K562 (cell line): ENCODE measurements around the gene PRDM15. TPM values are rescaled to one million over a fixed set of nuclear protein-coding genes. Genes with fewer than 3 reads are reported as not detected.

Experiments used
- CBX8 ChIP-seq: fragments of 200-600 bp; sonication (generic); IDR thresholded peaks from 2 replicates; pipeline ENCODE4 v1.6.1; 2012; ENCODE audit warnings: borderline replicate concordance, mixed run types, low read depth, mild to moderate bottlenecking, moderate library complexity, mixed read lengths, low read length, control low read depth, inconsistent platforms; ENCODE audit not compliant: poor library complexity, severe bottlenecking; ENCODE audit errors: extremely low read depth
- CHD1 ChIP-seq: fragments of 200-600 bp; sonication (generic); IDR thresholded peaks from one replicate; pipeline ENCODE4 v1.6.1; 2012; ENCODE audit warnings: mild to moderate bottlenecking, moderate library complexity, low read length, inconsistent platforms
- CTCF ChIP-seq, 3 experiments: IDR thresholded peaks in 2 of 3; conservative IDR thresholded peaks in 1 of 3; 2 replicates each; pipeline ENCODE4 v1.5.1; 2011 to 2012; ENCODE audit warnings: low read length in 3 of 3, mild to moderate bottlenecking in 3 of 3, control low read depth in 2 of 3, improper control_type of control experiment in 1 of 3, inconsistent platforms in 1 of 3, low read depth in 1 of 3, mixed read lengths in 1 of 3, moderate library complexity in 1 of 3; ENCODE audit not compliant: insufficient read depth in 2 of 3
- MXD1 ChIP-seq: fragments of 250-450 bp; sonication (Bioruptor Pico); IDR thresholded peaks from 2 replicates; pipeline ENCODE4 v1.8.0; 2021; ENCODE audit warnings: borderline replicate concordance, mild to moderate bottlenecking, moderate library complexity; ENCODE audit not compliant: poor library complexity, severe bottlenecking
- NR4A1 ChIP-seq, 2 experiments: fragments of 250-450 bp in 1 of 2; fragments of 450-650 bp in 1 of 2; sonication (Bioruptor Pico) in 1 of 2; IDR thresholded peaks; 2 replicates each; pipeline versions ENCODE4 v1.4.0 to v1.6.1; 2016 to 2020; ENCODE audit warnings: mild to moderate bottlenecking in 2 of 2, missing compliant biosample characterization in 1 of 2, missing genetic modification characterization in 1 of 2, moderate library complexity in 1 of 2
- PCBP1 ChIP-seq: fragments of 200-400 bp; formaldehyde crosslinking; IDR thresholded peaks from 2 replicates; pipeline ENCODE4 v1.6.1; 2018; ENCODE audit warnings: mild to moderate bottlenecking, low read depth, low read length; ENCODE audit not compliant: poor library complexity, severe bottlenecking
- PRDM10 ChIP-seq: fragments of 450-650 bp; IDR thresholded peaks from 2 replicates; pipeline ENCODE4 v1.6.1; 2018; ENCODE audit not compliant: partially characterized antibody
- RAD51 ChIP-seq: fragments of 450-650 bp; IDR thresholded peaks from 2 replicates; pipeline ENCODE4 v1.7.1; 2016; ENCODE audit warnings: low read depth, mild to moderate bottlenecking, borderline replicate concordance
- RFX7 ChIP-seq: fragments of 250-450 bp; sonication (Bioruptor Pico); IDR thresholded peaks from 2 replicates; pipeline ENCODE4 v1.5.1; 2021; ENCODE audit warnings: mild to moderate bottlenecking
- SMAD4 ChIP-seq: fragments of 250-450 bp; sonication (Bioruptor Pico); conservative IDR thresholded peaks from 2 replicates; pipeline ENCODE4 v1.8.0; 2021; ENCODE audit warnings: inconsistent platforms, mild to moderate bottlenecking, moderate library complexity
- YY1 ChIP-seq, 3 experiments: IDR thresholded peaks; 2 replicates each; pipeline ENCODE4 v1.6.1; 2011; ENCODE audit warnings: low read length in 2 of 3, mild to moderate bottlenecking in 2 of 3, moderate library complexity in 2 of 3, borderline replicate concordance in 1 of 3, control low read depth in 1 of 3, low read depth in 1 of 3; ENCODE audit not compliant: insufficient read depth in 3 of 3, insufficient replicate concordance in 2 of 3, control insufficient read depth in 1 of 3, insufficient read length in 1 of 3; ENCODE audit errors: extremely low read depth in 1 of 3
- ZBTB7A ChIP-seq: IDR thresholded peaks from 2 replicates; pipeline ENCODE4 v1.6.1; 2011; ENCODE audit warnings: low read depth, mild to moderate bottlenecking, low read length, moderate library complexity, borderline replicate concordance; ENCODE audit not compliant: control insufficient read depth
- ZFPM2 ChIP-seq: fragments of 250-450 bp; sonication (Bioruptor Pico); IDR thresholded peaks from 2 replicates; pipeline ENCODE4 v1.5.1; 2022; ENCODE audit warnings: mild to moderate bottlenecking
- ZNF239 ChIP-seq: fragments of 250-450 bp; sonication (Bioruptor Pico); IDR thresholded peaks from 2 replicates; pipeline ENCODE4 v1.4.0; 2020; ENCODE audit warnings: mild to moderate bottlenecking
- ZNF274 ChIP-seq: IDR thresholded peaks from 2 replicates; pipeline ENCODE4 v1.6.1; 2011; ENCODE audit warnings: low read depth, mild to moderate bottlenecking, low read length, moderate library complexity, borderline replicate concordance
- ZNF280B ChIP-seq: fragments of 250-450 bp; sonication (Bioruptor Pico); IDR thresholded peaks from 2 replicates; pipeline ENCODE4 v1.5.1; 2021; ENCODE audit warnings: mild to moderate bottlenecking
- ZNF3 ChIP-seq: fragments of 250-450 bp; sonication (Bioruptor Pico); IDR thresholded peaks from 2 replicates; pipeline ENCODE4 v1.5.0; 2021; ENCODE audit warnings: mild to moderate bottlenecking, moderate library complexity
- polyA plus RNA-seq, 8 experiments: library from polyadenylated mRNA; depleted of rRNA in 4 of 8; stranded (reverse) in 5 of 8; unstranded in 3 of 8; fragments of >200 nt; fragmentation: Nextera tagmentation in 2 of 8; fragmentation: Illumina TruSeq in 1 of 8; extraction: Ambion mirVana in 2 of 8; extraction: Trizol in 1 of 8; gene quantifications; 2 replicates each; pipeline versions ENCODE4 v1.2.1 to v1.2.3, GENCODE V29; 2011 to 2014; ENCODE audit warnings: inconsistent platforms in 1 of 8, missing spikeins in 1 of 8
- total RNA-seq, 7 experiments: library from RNA; depleted of rRNA in 6 of 7; stranded (reverse); fragments of >200 nt in 6 of 7; fragmentation: Illumina TruSeq in 2 of 7; extraction: Trizol in 2 of 7; gene quantifications; 2 replicates each; pipeline versions ENCODE4 v1.2.1 to v1.2.3, GENCODE V29; 2011 to 2021; ENCODE audit warnings: low replicate concordance in 1 of 7

The PRDM15 gene
- total and polyA plus RNA-seq, 9 of the 15 experiments (the other 6 are each of a cell fraction or from before 2014, with no cell fraction given) = 0.93 to 9.2 (median 6.2) TPM

- TF ChIP-seq CBX8 = no peak
- no peak for TF ChIP-seq ZNF274
- no peak for TF ChIP-seq ZBTB7A
- no peak for TF ChIP-seq YY1 (IDR thresholded peaks at IDR 0.05; ENCODE audit: borderline replicate concordance in 1 of 3, control insufficient read depth in 1 of 3, extremely low read depth in 1 of 3, insufficient read depth in 3 of 3, insufficient read length in 1 of 3, insufficient replicate concordance in 2 of 3, low read depth in 1 of 3, low read length in 2 of 3)
- TF ChIP-seq PCBP1 = no peak
- no peak for TF ChIP-seq RAD51
- no peak for TF ChIP-seq PRDM10
- no peak for TF ChIP-seq ZFPM2 (CRISPR knock-in tag)
- no peak for TF ChIP-seq NR4A1 (CRISPR knock-in tag; IDR thresholded peaks at IDR 0.05)
- no peak for TF ChIP-seq NR4A1 (tag; IDR thresholded peaks at IDR 0.05)
- TF ChIP-seq CTCF (IDR thresholded peaks at IDR 0.05 in 2 of 3, conservative IDR thresholded peaks at IDR 0.05 in 1 of 3; ENCODE audit: insufficient read depth in 2 of 3, low read depth in 1 of 3, low read length in 3 of 3) = peak; percentile 73 to 78 (median 77)
- TF ChIP-seq ZNF3 = no peak
- TF ChIP-seq ZNF239 = no peak
- no peak for TF ChIP-seq CHD1
- no peak for TF ChIP-seq MXD1
- no peak; the same call in 1 of the 2 replicates for TF ChIP-seq SMAD4 (CRISPR knock-in tag)
- TF ChIP-seq RFX7 (CRISPR knock-in tag) = no peak
- no peak for TF ChIP-seq ZNF280B (CRISPR knock-in tag)
Measured at GRCh38 chr21:41817228-41817627, 61.9 kb downstream of the PRDM15 start (continued).
